NCI-H1105 (cell line): ENCODE measurements around the gene IKBIP.

Experiments
- DNase-seq: peaks from one replicate; lab custom pipeline; 2025; lab: John Stamatoyannopoulos, UW

The IKBIP gene

DNA sequence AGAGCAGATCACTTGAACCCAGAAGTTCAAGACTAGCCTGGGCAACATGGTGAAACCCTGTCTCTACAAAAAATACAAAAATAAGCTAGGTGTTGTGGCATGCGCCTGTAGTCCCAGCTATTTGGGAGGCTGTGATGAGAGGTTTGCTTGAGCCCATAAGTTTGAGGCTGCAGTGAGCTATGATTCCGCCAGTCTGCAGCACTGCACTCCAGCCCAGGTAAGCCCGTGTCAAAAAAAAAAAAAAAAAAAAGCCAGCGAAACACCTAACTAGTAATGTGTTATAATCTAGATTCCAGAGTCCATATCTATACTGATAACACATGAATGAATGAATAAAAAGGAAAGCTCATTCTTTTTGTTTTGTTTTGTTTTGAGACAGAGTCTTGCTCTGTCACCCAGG is 69.6 kb downstream of the IKBIP start:
- no peak for DNase-seq
